Breast epithelium (tissue), 3 donors: ENCODE results near the gene F5.

ENCODE experiments used
- CTCF ChIP-seq, 3 donors: fragments of 450-650 bp; IDR thresholded peaks; one replicate each; pipeline ENCODE4 v1.5.1; 2016 to 2017; ENCODE audit warnings: antibody characterized with exemption in 3 of 3, mild to moderate bottlenecking in 3 of 3, moderate library complexity in 3 of 3
- POLR2AphosphoS5 ChIP-seq, 3 donors: sonication (generic); formaldehyde crosslinking; IDR thresholded peaks; one replicate each; pipeline ENCODE4 v1.6.1; 2017; ENCODE audit warnings: antibody characterized with exemption in 3 of 3

- TF ChIP-seq CTCF (IDR thresholded peaks at IDR 0.05): no peak
- no peak for TF ChIP-seq POLR2AphosphoS5 (IDR thresholded peaks at IDR 0.05)
Measured at GRCh38 chr1:169475806-169476387, 110.4 kb downstream of the F5 start.
